C4-2B (cell line): Measurements from ENCODE around the gene QPRT.

Source experiments
- CTCF ChIP-seq: fragments of 450-650 bp; conservative IDR thresholded peaks from 2 replicates; pipeline ENCODE4 v1.5.1; 2017; ENCODE audit warnings: mild to moderate bottlenecking
- ZFX ChIP-seq: fragments of 450-650 bp; IDR thresholded peaks from 2 replicates; pipeline ENCODE4 v1.6.1; 2017

GRCh38 chr16:29719063-29719462 is 40.1 kb downstream of the QPRT start:
- TF ChIP-seq CTCF = no peak
- TF ChIP-seq ZFX = no peak
